OCI-LY3 (cell line): ENCODE results near the gene CREBBP.

ENCODE experiments used
- H2AFZ ChIP-seq: fragments of 200-600, 300-600 bp; shearing (Covaris generic); 2 replicates; pipeline ENCODE4 v1.6.0; 2014; ENCODE audit warnings: antibody characterized with exemption, low read depth, low read length
- H3K27ac ChIP-seq: fragments of 200-600, 300-600 bp; sonication (generic); 2 replicates; pipeline ENCODE4 v1.5.1; 2014; ENCODE audit warnings: mild to moderate bottlenecking, low read length, moderate library complexity, mixed read lengths
- H3K27me3 ChIP-seq: fragments of 200-600, 300-600 bp; sonication (generic); 2 replicates; pipeline ENCODE4 v1.6.1; 2014; ENCODE audit warnings: low read depth, low read length, mixed read lengths
- H3K36me3 ChIP-seq: fragments of 200-600, 300-600 bp; sonication (generic); replicated peaks from 2 replicates; pipeline ENCODE3; 2014; ENCODE audit warnings: low read depth, low read length, mixed read lengths
- H3K4me1 ChIP-seq: fragments of 300-600, 200-600 bp; sonication (generic); 2 replicates; pipeline ENCODE4 v1.6.1; 2014; ENCODE audit warnings: low read length, mixed read lengths
- H3K4me2 ChIP-seq: fragments of 200-600, 300-600 bp; sonication (generic); 2 replicates; pipeline ENCODE4 v1.6.1; 2014; ENCODE audit warnings: low read length, mixed read lengths
- H3K4me3 ChIP-seq: fragments of 300-600, 200-600 bp; sonication (generic); 2 replicates; pipeline ENCODE4 v1.5.1; 2014; ENCODE audit warnings: antibody characterized with exemption, mild to moderate bottlenecking, low read length, moderate library complexity
- H3K79me2 ChIP-seq: fragments of 300-600, 200-600 bp; shearing (Covaris generic); 2 replicates; pipeline ENCODE4 v1.6.1; 2014; ENCODE audit warnings: mild to moderate bottlenecking, low read length, mixed read lengths
- H3K9ac ChIP-seq: fragments of 300-600, 200-600 bp; shearing (Covaris generic); 2 replicates; pipeline ENCODE4 v1.6.0; 2014; ENCODE audit warnings: mild to moderate bottlenecking, low read length, moderate library complexity
- H3K9me3 ChIP-seq: fragments of 200-600, 300-600 bp; shearing (Covaris generic); 2 replicates; pipeline ENCODE4 v1.6.1; 2014; ENCODE audit warnings: low read length, mixed read lengths; ENCODE audit not compliant: insufficient read depth
- H4K20me1 ChIP-seq: fragments of 200-600, 300-600 bp; sonication (generic); 2 replicates; pipeline ENCODE4 v1.6.1; 2016; ENCODE audit warnings: low read length, mixed read lengths; ENCODE audit not compliant: insufficient read depth
- EZH2phosphoT487 ChIP-seq: fragments of 200-600 bp; shearing (Covaris generic); IDR thresholded peaks from 2 replicates; pipeline ENCODE4 v1.6.1; 2018; ENCODE audit warnings: antibody characterized with exemption, mixed run types, low read depth
- TF ChIP-seq, protein P1 (sequence below): fragments of 200-600, 300-600 bp; sonication (generic); IDR thresholded peaks from 2 replicates; pipeline ENCODE4 v1.5.1; 2014; ENCODE audit warnings: antibody characterized with exemption, low read length, low read depth

The CREBBP gene

DNA sequence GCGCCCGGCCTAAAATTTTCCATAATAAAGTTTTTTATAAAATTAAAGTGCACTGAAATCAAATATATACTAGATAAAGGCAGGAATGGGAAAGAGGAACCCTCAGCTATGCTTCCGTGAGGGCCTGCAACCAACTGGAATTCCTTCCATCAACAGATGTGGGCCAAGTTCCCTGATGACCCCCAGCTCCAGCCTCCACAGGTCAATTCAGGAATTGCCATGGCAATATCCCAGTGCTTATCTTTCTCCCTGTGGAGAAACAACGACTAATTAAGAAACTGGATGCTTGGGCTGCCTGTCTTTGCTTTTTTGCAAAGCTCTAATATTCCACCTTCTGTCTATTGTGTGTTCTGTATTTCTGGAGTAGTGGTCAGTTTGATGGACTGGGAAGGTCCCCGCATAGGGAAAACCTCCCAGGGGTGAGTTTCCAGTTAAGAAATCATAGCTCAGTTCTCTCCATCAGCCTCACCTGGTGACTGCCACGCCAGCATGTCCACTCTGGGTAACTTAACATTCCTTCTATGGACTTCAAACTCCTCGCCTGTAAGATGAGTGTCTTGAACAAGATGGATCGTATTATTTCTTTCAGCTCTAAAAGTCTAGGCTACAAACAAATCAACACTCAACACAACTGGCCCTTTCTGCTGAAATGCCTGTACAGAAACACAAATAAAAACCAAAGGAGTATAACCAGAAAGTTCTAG, 67.9 kb downstream of the CREBBP start:
- no peaks in the 10 kb centered on the region for H3K9me3 ChIP-seq
- H3K9ac ChIP-seq = no peak overlapping the region
- no peaks in the 10 kb centered on the region for H3K27me3 ChIP-seq
- no peak overlapping the region for H2AFZ ChIP-seq
- peaks cover 77% of the 10 kb centered on the region for H4K20me1 ChIP-seq
- no peak overlapping the region for H3K27ac ChIP-seq
- H3K4me3 ChIP-seq = no peak overlapping the region
- H3K4me1 ChIP-seq = peaks cover 8% of the 10 kb centered on the region
- H3K36me3 ChIP-seq = peaks cover 10% of the 10 kb centered on the region
- peaks cover 57% of the 10 kb centered on the region for H3K79me2 ChIP-seq
- TF ChIP-seq EZH2phosphoT487 = no peak
- TF ChIP-seq, protein P1, sequence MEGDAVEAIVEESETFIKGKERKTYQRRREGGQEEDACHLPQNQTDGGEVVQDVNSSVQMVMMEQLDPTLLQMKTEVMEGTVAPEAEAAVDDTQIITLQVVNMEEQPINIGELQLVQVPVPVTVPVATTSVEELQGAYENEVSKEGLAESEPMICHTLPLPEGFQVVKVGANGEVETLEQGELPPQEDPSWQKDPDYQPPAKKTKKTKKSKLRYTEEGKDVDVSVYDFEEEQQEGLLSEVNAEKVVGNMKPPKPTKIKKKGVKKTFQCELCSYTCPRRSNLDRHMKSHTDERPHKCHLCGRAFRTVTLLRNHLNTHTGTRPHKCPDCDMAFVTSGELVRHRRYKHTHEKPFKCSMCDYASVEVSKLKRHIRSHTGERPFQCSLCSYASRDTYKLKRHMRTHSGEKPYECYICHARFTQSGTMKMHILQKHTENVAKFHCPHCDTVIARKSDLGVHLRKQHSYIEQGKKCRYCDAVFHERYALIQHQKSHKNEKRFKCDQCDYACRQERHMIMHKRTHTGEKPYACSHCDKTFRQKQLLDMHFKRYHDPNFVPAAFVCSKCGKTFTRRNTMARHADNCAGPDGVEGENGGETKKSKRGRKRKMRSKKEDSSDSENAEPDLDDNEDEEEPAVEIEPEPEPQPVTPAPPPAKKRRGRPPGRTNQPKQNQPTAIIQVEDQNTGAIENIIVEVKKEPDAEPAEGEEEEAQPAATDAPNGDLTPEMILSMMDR = no peak
- H3K4me2 ChIP-seq = no peak overlapping the region

DNA sequence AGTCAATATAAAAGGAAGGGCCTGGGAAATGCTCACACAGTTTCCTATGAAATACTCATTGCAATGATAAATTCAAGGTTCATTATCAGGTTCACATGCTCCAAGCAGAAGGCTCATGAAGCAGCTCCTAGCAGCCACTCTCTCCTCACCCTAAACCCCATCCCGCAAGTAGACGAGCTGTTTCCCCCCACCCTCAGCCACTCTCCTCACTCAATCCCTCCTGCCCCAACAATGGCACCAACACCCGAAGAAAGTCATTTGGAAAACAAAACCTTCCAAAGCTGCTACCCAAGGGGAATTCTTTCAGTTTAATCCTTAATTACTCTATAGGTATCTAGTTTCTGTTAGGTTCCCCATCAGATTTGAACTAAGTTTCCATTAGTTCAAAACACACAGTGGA, 69.7 kb downstream of the CREBBP start:
- Histone ChIP-seq H3K27ac (no peak overlapping the region), H3K9me3 (no peaks in the 10 kb centered on the region), H3K27me3 (no peaks in the 10 kb centered on the region), H3K4me3 (no peak overlapping the region), H3K9ac (no peak overlapping the region), H2AFZ (no peak overlapping the region), H3K79me2 (peaks cover 57% of the 10 kb centered on the region), H3K36me3 (peaks cover 18% of the 10 kb centered on the region), H3K4me1 (peaks cover 14% of the 10 kb centered on the region), H3K4me2 (no peak overlapping the region), H4K20me1 (peaks cover 77% of the 10 kb centered on the region)
- TF ChIP-seq, protein P1 = no peak
- no peak for TF ChIP-seq EZH2phosphoT487

DNA sequence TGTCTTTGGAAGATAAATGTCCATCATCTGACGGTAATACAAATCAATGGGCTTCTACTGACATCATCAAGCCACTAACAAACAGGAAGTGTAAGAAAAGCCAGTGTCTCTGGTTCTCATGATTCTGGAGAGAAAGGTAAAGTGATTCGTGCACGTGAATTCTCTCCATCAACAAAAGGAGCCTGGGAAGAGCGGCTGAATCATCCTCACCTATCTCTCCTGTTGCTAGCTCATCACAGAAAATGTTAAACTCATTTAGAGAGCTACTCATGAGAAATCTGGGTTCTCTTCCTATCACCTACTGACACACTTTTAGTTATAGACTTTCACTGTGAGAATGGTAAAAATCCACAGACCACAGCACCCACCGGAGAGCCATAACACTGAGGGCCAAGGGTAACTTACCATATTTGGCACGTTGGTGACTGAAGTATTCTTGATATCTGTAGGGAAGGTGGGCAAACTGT, 70.3 kb downstream of the CREBBP start:
- H3K36me3 ChIP-seq = peaks cover 18% of the 10 kb centered on the region
- H3K79me2 ChIP-seq = peaks cover 56% of the 10 kb centered on the region
- H3K4me3 ChIP-seq = no peak overlapping the region
- H3K27me3 ChIP-seq = no peaks in the 10 kb centered on the region
- no peaks in the 10 kb centered on the region for H3K9me3 ChIP-seq
- H3K9ac ChIP-seq = no peak overlapping the region
- no peak overlapping the region for H3K27ac ChIP-seq
- H4K20me1 ChIP-seq = peaks cover 81% of the 10 kb centered on the region
- no peak overlapping the region for H3K4me2 ChIP-seq
- H3K4me1 ChIP-seq = peaks cover 14% of the 10 kb centered on the region
- H2AFZ ChIP-seq = no peak overlapping the region
- TF ChIP-seq, protein P1 = no peak

DNA sequence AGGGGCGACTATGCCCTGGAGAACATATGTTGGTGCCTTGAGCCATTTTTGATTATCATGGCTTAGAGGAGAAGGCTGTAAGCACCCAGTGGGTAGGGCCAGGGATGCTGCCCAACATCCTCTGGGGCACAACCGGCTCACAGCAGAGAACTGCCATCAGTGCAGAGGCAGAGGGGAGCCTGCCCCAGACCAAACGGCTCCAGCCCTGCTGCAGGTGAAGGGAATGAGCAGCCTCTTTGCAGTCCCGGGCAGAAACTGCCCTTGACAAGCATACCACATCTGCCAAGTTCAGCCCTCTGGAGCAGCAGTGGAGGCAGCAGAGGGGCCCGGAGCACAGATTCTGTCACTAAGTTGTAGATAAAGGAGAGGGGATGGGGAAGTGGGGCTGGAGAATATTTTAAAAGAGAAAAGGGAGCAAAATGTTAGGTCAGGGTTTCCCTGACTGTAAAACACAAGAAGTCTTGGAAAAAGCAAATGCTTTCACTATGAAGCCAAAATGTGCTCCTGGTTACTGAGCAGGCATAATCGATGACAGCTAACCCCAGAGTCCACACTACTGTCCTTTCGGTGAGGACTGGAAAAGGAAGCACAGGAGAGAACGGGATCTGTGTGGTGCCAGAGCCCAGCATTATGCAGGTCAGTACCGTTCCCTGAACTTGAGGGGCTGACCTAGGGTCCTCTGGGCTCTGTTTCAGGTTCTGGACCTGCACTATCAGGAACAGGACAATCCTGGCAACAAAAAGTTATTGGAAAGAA, 72.0 kb downstream of the CREBBP start:
- H4K20me1 ChIP-seq = peaks cover 79% of the 10 kb centered on the region
- H3K27ac ChIP-seq = no peak overlapping the region
- H3K9me3 ChIP-seq = no peaks in the 10 kb centered on the region
- TF ChIP-seq, protein P1 = no peak
- TF ChIP-seq EZH2phosphoT487 = no peak
- no peak overlapping the region for H3K4me2 ChIP-seq
- H3K4me3 ChIP-seq = no peak overlapping the region
- peaks cover 52% of the 10 kb centered on the region for H3K79me2 ChIP-seq
- peaks cover 14% of the 10 kb centered on the region for H3K4me1 ChIP-seq
- no peaks in the 10 kb centered on the region for H3K27me3 ChIP-seq
- H2AFZ ChIP-seq = no peak overlapping the region
- H3K9ac ChIP-seq = no peak overlapping the region
- H3K36me3 ChIP-seq = peaks cover 18% of the 10 kb centered on the region
